M059J (cell line): ENCODE data around the gene FBXO42. TPM values are rescaled to one million over a fixed set of nuclear protein-coding genes. Genes with fewer than 3 reads are reported as not detected.

Source experiments
- DNase-seq: peaks from one replicate; pipeline ENCODE4 v3.0.0-alpha.2; 2012; ENCODE audit warnings: low read depth
- total RNA-seq: library from RNA; depleted of rRNA; stranded (reverse); fragments of >200 nt; shearing (Covaris generic); gene quantifications from 2 replicates; pipeline ENCODE4 v1.2.3, GENCODE V29; 2014; rRNA removed

Gene FBXO42
- 13.8 and 29.2 TPM in 2 replicates for total RNA-seq

- peak; percentile 89 for DNase-seq
Measured at GRCh38 chr1:16351994-16352841, at the start of gene FBXO42. FBXO42 (minus strand) TSS chr1:16352480; CDS start chr1:16315418, 37,062 bp downstream.

DNA sequence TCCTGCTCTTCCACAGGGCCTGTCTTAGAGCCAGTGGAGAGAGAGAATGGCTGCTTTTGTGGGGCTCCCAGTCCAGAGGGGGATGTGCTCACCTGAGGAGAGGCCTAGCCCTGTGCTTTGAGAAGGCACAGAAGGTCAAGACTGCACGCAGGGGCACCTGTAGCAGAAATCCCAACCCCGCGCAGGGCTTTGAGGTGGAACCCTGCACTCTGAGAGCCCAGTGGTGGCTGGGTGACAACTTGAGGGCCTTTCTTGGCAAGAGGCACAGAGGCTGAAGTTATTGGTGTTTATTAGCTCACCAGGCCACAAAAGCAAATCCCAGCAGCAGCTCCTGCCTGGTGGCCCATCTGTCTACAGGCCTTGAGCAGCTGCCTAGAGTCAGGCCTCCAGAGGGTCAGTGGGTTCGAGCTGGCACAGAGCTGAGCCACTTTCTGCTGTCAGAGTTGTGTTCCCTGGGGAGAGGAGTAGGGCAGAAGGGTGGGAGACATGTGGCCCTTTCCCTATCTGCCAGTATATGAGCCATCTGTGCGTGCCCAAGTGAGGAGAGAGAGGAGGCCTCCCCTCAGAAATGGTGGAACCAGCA is 46.2 kb upstream of the FBXO42 start:
- no peak for DNase-seq

- no peak for DNase-seq
Measured at GRCh38 chr1:16397120-16397519, 44.8 kb upstream of the FBXO42 start.

GRCh38 chr1:16396591-16396990 is 44.3 kb upstream of the FBXO42 start:
- peak; percentile 81 for DNase-seq

GRCh38 chr1:16394977-16395376 is 42.7 kb upstream of the FBXO42 start:
- DNase-seq: no peak

GRCh38 chr1:16393570-16394521 is 41.6 kb upstream of the FBXO42 start:
- DNase-seq: no peak

DNA sequence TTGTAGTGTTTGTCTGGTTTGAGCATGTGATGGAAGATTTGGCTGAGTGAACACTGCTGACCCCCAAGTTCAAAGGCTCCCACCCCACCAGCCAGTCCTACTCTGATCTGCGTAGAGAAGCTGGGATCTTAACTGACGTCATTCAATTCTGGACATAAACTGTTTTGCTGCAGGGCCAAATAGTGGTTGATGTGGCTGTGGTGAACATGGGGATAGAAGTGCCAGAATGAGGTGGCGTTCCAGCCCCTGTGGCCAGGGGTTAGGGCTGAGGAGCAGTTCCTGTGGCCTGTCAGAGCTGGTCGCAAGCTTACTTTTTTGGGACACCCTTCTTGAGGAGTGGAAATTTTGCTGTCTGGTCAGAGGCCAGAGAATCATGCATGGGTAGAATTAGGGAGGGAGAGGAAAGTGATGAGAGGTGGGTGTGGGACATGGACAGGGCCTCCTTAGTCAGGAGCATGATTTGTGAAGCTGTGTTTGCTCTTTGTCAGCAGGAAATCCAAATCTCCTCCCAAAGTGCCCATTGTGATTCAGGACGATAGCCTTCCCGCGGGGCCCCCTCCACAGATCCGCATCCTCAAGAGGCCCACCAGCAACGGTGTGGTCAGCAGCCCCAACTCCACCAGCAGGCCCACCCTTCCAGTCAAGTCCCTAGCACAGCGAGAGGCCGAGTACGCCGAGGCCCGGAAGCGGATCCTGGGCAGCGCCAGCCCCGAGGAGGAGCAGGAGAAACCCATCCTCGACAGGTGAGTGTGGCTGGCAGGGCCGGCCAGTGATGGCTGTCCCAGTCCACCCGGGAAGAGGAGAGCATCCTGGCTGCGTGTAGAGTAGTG is 40.7 kb upstream of the FBXO42 start:
- DNase-seq: no peak

DNA sequence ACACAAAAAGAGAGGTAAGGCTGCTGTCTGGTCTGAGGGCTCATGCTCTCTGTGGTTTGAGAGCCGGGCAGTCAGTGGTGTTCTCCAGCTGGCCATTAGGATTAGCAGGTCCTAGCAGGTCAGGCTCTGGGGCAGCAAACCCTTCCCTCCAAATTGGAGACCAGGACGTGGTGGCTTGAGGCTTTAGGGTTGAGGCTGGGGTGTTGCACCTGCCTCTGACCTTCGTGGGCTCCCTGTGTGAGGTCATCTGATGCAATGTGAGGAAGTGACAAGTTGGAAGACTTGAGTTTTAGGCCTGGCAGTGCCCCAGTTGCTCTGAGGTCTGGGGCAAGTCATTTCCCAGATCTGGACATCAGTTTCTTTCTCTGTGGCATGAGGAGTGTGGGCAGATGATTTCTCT is 39.1 kb upstream of the FBXO42 start:
- no peak for DNase-seq

DNA sequence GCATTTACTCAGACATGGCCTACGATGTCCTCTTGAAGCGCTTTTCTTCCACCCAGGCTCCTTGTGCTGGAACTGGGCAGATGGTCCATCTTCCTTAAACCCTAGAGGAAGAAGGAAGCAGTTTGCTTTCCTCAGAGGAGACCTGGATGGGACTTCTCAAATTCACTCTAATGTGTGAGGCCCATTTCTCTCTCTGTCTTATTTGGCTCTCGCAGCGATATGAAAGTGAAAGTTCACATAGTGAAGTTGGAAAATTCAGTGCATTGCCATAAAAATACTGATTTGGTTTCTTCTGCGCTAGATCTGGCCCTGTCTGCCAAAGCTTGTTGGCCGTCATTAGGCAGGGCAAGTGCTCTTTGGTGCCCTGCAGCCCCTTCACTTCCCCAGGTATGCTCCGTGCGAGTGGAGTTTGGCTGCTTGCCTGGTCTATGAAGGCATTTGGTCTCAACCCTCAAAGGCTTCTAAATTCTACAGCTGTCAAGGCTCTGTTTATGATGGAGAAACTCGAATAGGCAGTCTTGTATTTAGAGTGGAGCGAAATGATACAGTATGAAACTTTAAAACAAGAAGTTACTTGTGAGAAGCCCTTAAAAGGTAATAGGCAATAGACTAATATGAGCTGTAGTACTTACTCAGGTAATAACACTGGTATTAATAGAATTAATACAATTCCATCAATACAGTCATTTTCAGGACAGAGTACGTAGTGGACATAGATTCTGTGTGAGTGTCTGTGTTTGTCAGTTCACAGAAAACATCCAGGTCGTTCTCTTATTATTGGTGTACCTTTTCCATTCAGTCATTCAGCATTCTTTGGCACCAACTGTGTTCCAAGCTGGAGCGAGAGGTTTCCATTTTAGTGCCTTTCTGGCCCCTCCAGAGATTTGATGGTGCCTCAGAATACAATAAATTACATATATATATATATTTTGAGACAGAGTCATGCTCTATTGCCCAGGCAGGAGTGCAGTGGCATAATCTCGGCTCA is 35.2 kb upstream of the FBXO42 start:
- DNase-seq: no peak

- peak; percentile 94 for DNase-seq
Measured at GRCh38 chr1:16386454-16387113, 34.3 kb upstream of the FBXO42 start.

GRCh38 chr1:16385659-16386453 is 33.6 kb upstream of the FBXO42 start:
- no peak for DNase-seq

GRCh38 chr1:16383888-16384287 is 31.6 kb upstream of the FBXO42 start:
- peak; percentile 34 for DNase-seq

- no peak for DNase-seq
Measured at GRCh38 chr1:16380868-16381267, 28.6 kb upstream of the FBXO42 start.

- no peak for DNase-seq
Measured at GRCh38 chr1:16378443-16378842, 26.2 kb upstream of the FBXO42 start.

DNA sequence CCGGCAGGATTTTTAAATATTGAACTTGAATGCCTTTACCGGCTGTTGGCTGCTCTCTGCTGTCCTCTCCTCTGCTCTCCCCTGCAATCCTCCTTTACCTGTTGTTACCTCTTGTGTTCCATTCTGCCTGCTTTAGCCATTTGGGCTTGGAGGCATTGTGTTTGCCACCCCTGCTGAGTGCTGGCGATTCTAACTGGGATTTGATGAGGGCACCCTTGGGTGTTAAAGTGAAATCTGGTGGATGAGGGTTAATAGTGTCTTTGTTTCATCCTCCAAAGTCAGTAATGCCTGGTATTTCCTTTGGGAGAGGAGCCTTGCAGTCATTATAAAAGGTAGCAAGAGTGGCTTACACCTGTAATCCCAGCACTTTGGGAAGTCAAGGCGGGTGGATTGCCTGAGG is 24.7 kb upstream of the FBXO42 start:
- no peak for DNase-seq

DNA sequence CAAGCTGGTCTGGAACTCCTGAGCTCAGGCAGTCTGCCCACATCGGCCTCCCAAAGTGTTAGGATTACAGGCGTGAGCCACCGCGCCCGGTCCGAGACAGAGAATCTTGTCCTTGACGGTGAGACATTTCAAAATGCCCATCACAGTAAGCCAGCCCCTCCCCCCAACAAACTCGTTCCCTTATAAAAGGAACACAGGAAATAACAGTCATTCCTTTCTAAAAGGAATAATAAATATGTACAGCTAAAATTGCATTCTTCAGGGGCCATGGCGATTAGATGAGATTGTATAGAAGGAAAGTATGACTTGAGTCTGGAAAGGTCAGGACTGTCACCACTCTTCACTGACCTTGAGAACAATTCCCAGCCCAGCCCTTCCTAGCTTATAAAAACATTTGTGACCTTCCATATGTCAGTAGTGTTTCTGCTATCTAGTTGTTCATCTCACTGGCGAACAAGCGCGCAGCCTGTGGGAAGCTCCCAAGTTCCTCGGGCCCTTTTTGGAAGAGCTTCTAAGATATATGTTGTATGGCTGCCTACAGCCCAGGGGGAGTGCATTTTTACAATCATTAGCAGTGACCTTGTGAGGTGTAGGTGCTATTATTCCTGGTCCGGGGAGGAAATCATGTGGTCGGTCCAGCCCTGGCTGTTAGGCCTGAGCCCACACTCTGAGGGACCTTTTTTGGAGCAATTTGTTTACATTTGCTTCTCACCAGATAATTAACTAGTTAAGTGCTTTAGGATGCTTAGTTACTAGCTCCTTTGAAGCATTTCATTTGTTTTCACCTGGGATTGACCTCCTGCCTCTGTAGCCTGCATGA is 23.5 kb upstream of the FBXO42 start:
- peak; percentile 75 for DNase-seq

DNA sequence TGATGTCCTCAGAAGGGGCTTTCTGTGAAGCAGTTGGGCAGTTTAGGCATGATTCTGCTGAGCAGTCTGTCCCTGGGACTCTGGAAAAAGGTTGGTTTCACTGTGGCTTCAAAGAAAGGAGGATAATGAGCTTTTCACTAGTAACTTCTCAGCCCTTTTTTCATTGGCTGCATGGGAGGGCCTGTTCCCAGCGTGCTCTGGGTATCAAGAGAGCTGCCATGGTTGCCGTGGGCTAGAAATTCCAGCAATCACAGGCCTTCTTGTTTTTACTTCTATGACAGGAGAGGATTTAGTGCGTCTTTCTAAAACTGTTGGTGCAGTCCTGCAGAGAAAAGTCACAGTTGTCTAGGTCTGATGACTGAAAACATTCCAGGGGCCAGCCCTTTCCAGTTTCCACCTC is 22.0 kb upstream of the FBXO42 start:
- peak; percentile 7 for DNase-seq
